H1 (cell line): ENCODE data around the gene FAM50A. TPM values are rescaled to one million over a fixed set of nuclear protein-coding genes. Genes with fewer than 3 reads are reported as not detected.

Experiments
- BCL11A ChIP-seq, 2 experiments: IDR thresholded peaks; one replicate each; pipeline ENCODE4 v1.6.1; 2011; ENCODE audit warnings: low read depth in 2 of 2, low read length in 2 of 2, mild to moderate bottlenecking in 2 of 2
- NANOG ChIP-seq: IDR thresholded peaks from 2 replicates; pipeline ENCODE4 v1.6.1; 2011; ENCODE audit warnings: low read length, low read depth, mild to moderate bottlenecking, inconsistent platforms; ENCODE audit not compliant: insufficient read depth, poor library complexity, severe bottlenecking
- SIX5 ChIP-seq: IDR thresholded peaks from 2 replicates; pipeline ENCODE4 v1.6.1; 2011; ENCODE audit warnings: mild to moderate bottlenecking, low read depth, low read length
- TAF1 ChIP-seq: IDR thresholded peaks from 2 replicates; pipeline ENCODE4 v1.6.1; 2011; ENCODE audit warnings: mild to moderate bottlenecking, low read depth, low read length
- polyA plus RNA-seq, 7 experiments: library from polyadenylated mRNA; depleted of rRNA in 3 of 7; stranded (reverse) in 5 of 7; unstranded in 2 of 7; fragments of >200 nt in 5 of 7; fragments of 200-250 nt in 2 of 7; gene quantifications; 1 replicate in 5 of 7; 2 replicates in 1 of 7; 4 replicates in 1 of 7; pipeline versions ENCODE4 v1.2.1 to v1.2.3, GENCODE V29; 2011 to 2013; ENCODE audit warnings: missing spikeins in 2 of 7, mixed read lengths in 2 of 7
- total RNA-seq: library from RNA; stranded (reverse); fragmentation: NEBNext Ultra II Directional; extraction: Animal tissue kit (Norgen Biotek cat#: 25700); gene quantifications from 2 replicates; pipeline ENCODE4 v1.2.1, GENCODE V29; 2021

The FAM50A gene
- total and polyA plus RNA-seq, 2 of the 8 experiments (the other 6 are each of a cell fraction or from before 2014, with no cell fraction given) = 30.7 to 48.7 TPM

- TF ChIP-seq TAF1 (no peak), BCL11A (IDR thresholded peaks at IDR 0.05; ENCODE audit: low read depth in 2 of 2, low read length in 2 of 2) (no peak), NANOG (no peak), SIX5 (no peak)
These were observed 46.1 kb downstream of the FAM50A start (continued) for GRCh38 chrX:154490021-154490413.
